K562 (cell line): Measurements from ENCODE around the gene TMEM87A. TPM values are rescaled to one million over a fixed set of nuclear protein-coding genes. Genes with fewer than 3 reads are reported as not detected.

Experiments used
- ATAC-seq: fragments of 200-7000 bp; cut with Tn5 transposase; 3 replicates; pipeline ENCODE4 v1.9.1; 2020; ENCODE audit warnings: moderate library complexity
- BruUV-seq: library from RNA; stranded (reverse); fragments of 400-500 nt; replicated peaks from 2 replicates; lab custom pipeline; 2021; lab: Mats Ljungman, UMichigan
- CTCF ChIA-PET: fragments of 300-600 bp; formaldehyde crosslinking; extraction: SDS; loops from one replicate; lab custom pipeline; 2021; ENCODE audit warnings: low intra/inter-chr PET ratio; lab: Yijun Ruan, JAX
- POLR2A ChIA-PET: fragments of 300-600, 350-650 bp; sonication (Branson Sonifier 250); formaldehyde crosslinking; extraction: SDS; loops from one replicate; lab custom pipeline; 2021; ENCODE audit warnings: antibody characterized with exemption, inconsistent platforms; lab: Yijun Ruan, JAX
- DNase-seq, 4 experiments: peaks; one replicate each; pipeline versions ENCODE4 v3.0.0 to v3.0.0-alpha.2; 2011 to 2018; ENCODE audit warnings: low spot score in 3 of 4, mixed read lengths in 3 of 4; ENCODE audit errors: extremely low read depth in 1 of 4
- FAIRE-seq: peaks from 2 replicates; lab custom pipeline; 2011; peaks lifted over from hg19 to GRCh38; lab: Jason Lieb, UNC
- H2AFZ ChIP-seq: 2 replicates; pipeline ENCODE4 v1.6.0; 2011; ENCODE audit warnings: low read depth, low read length, control low read depth, inconsistent platforms
- H3K27ac ChIP-seq: fragments of 200-600 bp; 3 replicates; pipeline ENCODE4 v1.8.0; 2011; ENCODE audit warnings: low read depth, mild to moderate bottlenecking, control low read depth, inconsistent platforms, low read length, moderate library complexity, mixed read lengths; ENCODE audit errors: extremely low read depth
- H3K27me3 ChIP-seq, 2 experiments: fragments of 300-600 bp in 1 of 2; 2 replicates in 1 of 2; 3 replicates in 1 of 2; pipeline versions ENCODE4 v1.6.0 to v1.8.0; 2011; ENCODE audit warnings: inconsistent platforms in 2 of 2, low read length in 2 of 2, mild to moderate bottlenecking in 1 of 2, mixed read lengths in 1 of 2, moderate library complexity in 1 of 2; ENCODE audit not compliant: control insufficient read depth in 2 of 2, insufficient read depth in 2 of 2
- H3K36me3 ChIP-seq: fragments of 300-600 bp; 3 replicates; pipeline ENCODE4 v1.8.0; 2011; ENCODE audit warnings: mild to moderate bottlenecking, low read length, inconsistent platforms; ENCODE audit not compliant: control insufficient read depth, insufficient read depth
- H3K4me1 ChIP-seq, 2 experiments: fragments of 200-600 bp in 1 of 2; replicated peaks in 1 of 2; 2 replicates in 1 of 2; 3 replicates in 1 of 2; pipeline versions ENCODE4 v1.5.1 to v1.8.0; 2011; ENCODE audit warnings: inconsistent platforms in 2 of 2, low read length in 2 of 2, mild to moderate bottlenecking in 1 of 2, mixed read lengths in 1 of 2, moderate library complexity in 1 of 2; ENCODE audit not compliant: control insufficient read depth in 2 of 2, insufficient read depth in 2 of 2
- H3K4me2 ChIP-seq: 2 replicates; pipeline ENCODE4 v1.6.1; 2011; ENCODE audit warnings: low read length, control low read depth, inconsistent platforms, mixed read lengths; ENCODE audit not compliant: insufficient read depth
- H3K4me3 ChIP-seq: fragments of 200-600 bp; sonication (generic), shearing (Covaris generic); 2 replicates; pipeline ENCODE4 v1.5.1; 2016; ENCODE audit warnings: control low read depth, inconsistent platforms
- H3K79me2 ChIP-seq: fragments of 200-600 bp; 3 replicates; pipeline ENCODE4 v1.8.0; 2011; ENCODE audit warnings: low read length, inconsistent platforms; ENCODE audit not compliant: control insufficient read depth, insufficient read depth
- H3K9ac ChIP-seq, 2 experiments: 2 replicates each; pipeline versions ENCODE4 v1.6.0 to v1.6.1; 2011; ENCODE audit warnings: low read depth in 2 of 2, low read length in 2 of 2, control low read depth in 1 of 2, inconsistent platforms in 1 of 2, mild to moderate bottlenecking in 1 of 2, mixed read lengths in 1 of 2; ENCODE audit not compliant: insufficient read depth in 1 of 2
- H3K9me1 ChIP-seq: one replicate; pipeline ENCODE4 v1.6.0; 2011; ENCODE audit warnings: inconsistent platforms, mild to moderate bottlenecking, low read length, moderate library complexity; ENCODE audit not compliant: control insufficient read depth, insufficient read depth
- H3K9me3 ChIP-seq: replicated peaks from 2 replicates; pipeline ENCODE4 v1.5.1; 2011; ENCODE audit warnings: low read depth, low read length, inconsistent platforms; ENCODE audit not compliant: control insufficient read depth, insufficient read depth
- H4K20me1 ChIP-seq: replicated peaks from 2 replicates; pipeline ENCODE4 v1.6.1; 2011; ENCODE audit warnings: low read length, inconsistent platforms, mixed read lengths; ENCODE audit not compliant: control insufficient read depth, insufficient read depth
- GTF2E2 ChIP-seq: fragments of 200-800 bp; sonication (Bioruptor generic); IDR thresholded peaks from 2 replicates; pipeline ENCODE4 v1.6.1; 2016; ENCODE audit warnings: missing genetic modification characterization, missing compliant biosample characterization
- HDGF ChIP-seq: fragments of 450-650 bp; IDR thresholded peaks from 2 replicates; pipeline ENCODE4 v1.6.1; 2016
- NFATC3 ChIP-seq: fragments of 450-650 bp; IDR thresholded peaks from 2 replicates; pipeline ENCODE4 v1.6.1; 2017; ENCODE audit warnings: mild to moderate bottlenecking
- YBX1 ChIP-seq: fragments of 450-650 bp; IDR thresholded peaks from 2 replicates; pipeline ENCODE4 v1.7.1; 2016; ENCODE audit warnings: mild to moderate bottlenecking
- ZNF77 ChIP-seq: fragments of 250-450 bp; sonication (Bioruptor Pico); IDR thresholded peaks from 2 replicates; pipeline ENCODE4 v1.5.0; 2020
- WGBS: fragments of 100-300 bp; shearing (Covaris generic); methylation state at CpG from one replicate; pipeline ENCODE4 v1.1.6; 2016; ENCODE audit warnings: low coverage, mixed read lengths; ENCODE audit not compliant: insufficient coverage; ENCODE audit errors: missing lambda C conversion rate; 5-methylcytosine and 5-hydroxymethylcytosine counted together
- in situ Hi-C: fragments of 300-500 bp; cut with MboI; formaldehyde crosslinking; loops from 4 replicates; pipeline ENCODE4 v1.15.0; 2018; ENCODE audit warnings: inconsistent platforms, mixed read lengths
- intact Hi-C: fragments of 100-400 bp; cut with micrococcal nuclease; formaldehyde crosslinking; loops from 2 replicates; pipeline ENCODE4 v1.14.2; 2022
- polyA plus RNA-seq, 8 experiments: library from polyadenylated mRNA; depleted of rRNA in 4 of 8; stranded (reverse) in 5 of 8; unstranded in 3 of 8; fragments of >200 nt; fragmentation: Nextera tagmentation in 2 of 8; fragmentation: Illumina TruSeq in 1 of 8; extraction: Ambion mirVana in 2 of 8; extraction: Trizol in 1 of 8; gene quantifications; 2 replicates each; pipeline versions ENCODE4 v1.2.1 to v1.2.3, GENCODE V29; 2011 to 2014; ENCODE audit warnings: inconsistent platforms in 1 of 8, missing spikeins in 1 of 8
- total RNA-seq, 7 experiments: library from RNA; depleted of rRNA in 6 of 7; stranded (reverse); fragments of >200 nt in 6 of 7; fragmentation: Illumina TruSeq in 2 of 7; extraction: Trizol in 2 of 7; gene quantifications; 2 replicates each; pipeline versions ENCODE4 v1.2.1 to v1.2.3, GENCODE V29; 2011 to 2021; ENCODE audit warnings: low replicate concordance in 1 of 7
- TF ChIP-seq, protein P1 (sequence below), 2 experiments: IDR thresholded peaks; 2 replicates each; pipeline ENCODE4 v1.6.1; 2011; ENCODE audit warnings: borderline replicate concordance in 1 of 2, control low read depth in 1 of 2, low read depth in 1 of 2, low read length in 1 of 2, mild to moderate bottlenecking in 1 of 2, mixed read lengths in 1 of 2, moderate library complexity in 1 of 2; ENCODE audit not compliant: insufficient read depth in 1 of 2, insufficient read length in 1 of 2, poor library complexity in 1 of 2, severe bottlenecking in 1 of 2; ENCODE audit errors: extremely low read depth in 1 of 2

The TMEM87A gene
- total and polyA plus RNA-seq, 9 of the 15 experiments (the other 6 are each of a cell fraction or from before 2014, with no cell fraction given), result 16.6 to 43.3 (median 29.6) TPM

DNA sequence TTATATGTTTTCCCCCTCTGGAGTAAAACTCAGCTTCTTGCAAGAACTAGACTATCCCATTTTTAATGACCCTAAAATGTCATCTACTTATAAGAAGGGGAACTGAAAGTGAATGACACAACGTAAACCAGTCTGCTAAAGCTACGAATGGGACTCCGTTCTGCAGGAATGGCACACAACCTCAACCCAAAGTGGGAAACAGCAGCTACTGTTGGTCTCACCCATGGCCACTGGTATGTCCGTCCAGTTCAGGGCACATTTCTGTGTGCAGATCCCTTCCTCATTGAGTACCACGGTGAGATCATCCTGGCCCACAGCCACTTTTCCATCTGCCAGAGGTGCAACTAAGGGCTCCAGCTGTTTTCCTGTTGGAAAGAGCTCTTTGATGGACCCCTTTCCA, 88.9 kb downstream of the TMEM87A start:
- H3K9me1 ChIP-seq, result no peaks in the 10 kb centered on the region
- no peaks in the 10 kb centered on the region for H4K20me1 ChIP-seq
- H3K4me2 ChIP-seq, result no peak overlapping the region
- ChIA-PET CTCF (no interaction called here), POLR2A (no interaction called here)
- H3K4me1 ChIP-seq, result no peaks in the 10 kb centered on the region
- ATAC-seq (no peak), FAIRE-seq (no peak)
- no peak overlapping the region for H3K27ac ChIP-seq
- H3K36me3 ChIP-seq, result peaks cover 60% of the 10 kb centered on the region
- no peaks in the 10 kb centered on the region for H3K27me3 ChIP-seq
- in situ Hi-C loops, result no loop called here
- no peak overlapping the region for H3K4me3 ChIP-seq
- no peaks in the 10 kb centered on the region for H3K79me2 ChIP-seq
- WGBS, result 91% methylated on average over 5 of the region's 5 CpGs
- H3K9ac ChIP-seq, result no peak overlapping the region
- no peak for TF ChIP-seq GTF2E2
- TF ChIP-seq ZNF77 (CRISPR knock-in tag), result no peak
- TF ChIP-seq, all 486 proteins: peak for 0
- intact Hi-C loops, result no loop called here
- no peak overlapping the region for H2AFZ ChIP-seq
- no TSS peak for BruUV-seq
- no peaks in the 10 kb centered on the region for H3K9me3 ChIP-seq
- DNase-seq, result no peak

- H3K4me2 ChIP-seq, result no peak overlapping the region
- H3K9me1 ChIP-seq, result no peaks in the 10 kb centered on the region
- H3K27ac ChIP-seq, result no peak overlapping the region
- H3K9me3 ChIP-seq, result no peaks in the 10 kb centered on the region
- no TSS peak for BruUV-seq
- CTCF ChIA-PET, result no interaction called here
- ATAC-seq, result no peak
- intact Hi-C loops (no loop called here), in situ Hi-C loops (no loop called here)
- H3K79me2 ChIP-seq, result no peaks in the 10 kb centered on the region
- DNase-seq, result no peak
- POLR2A ChIA-PET, result no interaction called here
- no peaks in the 10 kb centered on the region for H3K4me1 ChIP-seq
- H3K9ac ChIP-seq, result no peak overlapping the region
- no peak overlapping the region for H2AFZ ChIP-seq
- no peak for TF ChIP-seq NFATC3
- no peak for TF ChIP-seq YBX1
- no peak for TF ChIP-seq HDGF
- TF ChIP-seq, protein P1, sequence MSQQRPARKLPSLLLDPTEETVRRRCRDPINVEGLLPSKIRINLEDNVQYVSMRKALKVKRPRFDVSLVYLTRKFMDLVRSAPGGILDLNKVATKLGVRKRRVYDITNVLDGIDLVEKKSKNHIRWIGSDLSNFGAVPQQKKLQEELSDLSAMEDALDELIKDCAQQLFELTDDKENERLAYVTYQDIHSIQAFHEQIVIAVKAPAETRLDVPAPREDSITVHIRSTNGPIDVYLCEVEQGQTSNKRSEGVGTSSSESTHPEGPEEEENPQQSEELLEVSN (IDR thresholded peaks at IDR 0.05; ENCODE audit: borderline replicate concordance in 1 of 2, extremely low read depth in 1 of 2, insufficient read depth in 1 of 2, insufficient read length in 1 of 2, low read depth in 1 of 2, low read length in 1 of 2, poor library complexity in 1 of 2, severe bottlenecking in 1 of 2), result no peak
- 36% methylated on average over 5 of the region's 6 CpGs for WGBS
- peaks cover 56% of the 10 kb centered on the region for H3K36me3 ChIP-seq
- H3K27me3 ChIP-seq, result no peaks in the 10 kb centered on the region
- FAIRE-seq, result no peak
- H4K20me1 ChIP-seq, result no peaks in the 10 kb centered on the region
- H3K4me3 ChIP-seq, result no peak overlapping the region
Measured at GRCh38 chr15:42182961-42183360, 90.3 kb downstream of the TMEM87A start.
